Testis (tissue), 3 donors: ENCODE results near the gene CHEK2. TPM values are rescaled to one million over a fixed set of nuclear protein-coding genes. Genes with fewer than 3 reads are reported as not detected.
"Not testable (repeated sequence)": the region's sequence is repeated elsewhere in the genome, so short reads cannot be mapped to it uniquely, and the experiment has no call there.

Source experiments
- DNase-seq: peaks from one replicate; pipeline ENCODE4 v3.0.0-alpha.2; 2019
- H3K27ac ChIP-seq, 2 donors: fragments of 200-600 bp; sonication (generic); one replicate each; pipeline ENCODE4 v1.5.1; 2019
- H3K27me3 ChIP-seq: fragments of 200-600 bp; sonication (generic); one replicate; pipeline ENCODE4 v1.5.1; 2019
- H3K36me3 ChIP-seq: fragments of 200-600 bp; sonication (generic); one replicate; pipeline ENCODE4 v1.5.1; 2017; ENCODE audit warnings: low read depth; ENCODE audit errors: missing control alignments
- H3K4me1 ChIP-seq: fragments of 200-600 bp; sonication (generic); one replicate; pipeline ENCODE4 v1.5.1; 2019
- H3K4me3 ChIP-seq, 2 donors: fragments of 200-600 bp; sonication (generic); one replicate each; pipeline ENCODE4 v1.5.1; 2017 to 2019
- H3K9me3 ChIP-seq: fragments of 200-600 bp; sonication (generic); one replicate; pipeline ENCODE4 v1.5.1; 2017
- CTCF ChIP-seq, 3 experiments: fragments of 450-650 bp in 2 of 3; fragments of 200-600 bp in 1 of 3; sonication (generic) in 1 of 3; IDR thresholded peaks; one replicate each; pipeline ENCODE4 v1.5.1; 2016 to 2019; ENCODE audit warnings: antibody characterized with exemption in 3 of 3, mild to moderate bottlenecking in 2 of 3, moderate library complexity in 1 of 3
- POLR2A ChIP-seq: fragments of 450-650 bp; IDR thresholded peaks from one replicate; pipeline ENCODE4 v1.6.1; 2017; ENCODE audit warnings: antibody characterized with exemption, mild to moderate bottlenecking, moderate library complexity
- WGBS, 2 donors: methylation state at CpG; one replicate each; pipeline ENCODE4 v1.1.5; 2018; 5-methylcytosine and 5-hydroxymethylcytosine counted together
- intact Hi-C: fragments of 100-400 bp; cut with DNase I; formaldehyde crosslinking; loops from one replicate; pipeline ENCODE4 v1.15.1; 2023; ENCODE audit warnings: low total_unique reads
- polyA plus RNA-seq: library from polyadenylated mRNA; stranded (reverse); fragments of 350-450 nt; fragmentation: Illumina TruSeq; extraction: RNeasy Lipid Tissue Mini Kit (QIAGEN cat#74804); gene quantifications from one replicate; pipeline ENCODE4 v1.2.3, GENCODE V29; 2014; ENCODE audit warnings: low read depth, low replicate concordance; ENCODE audit not compliant: insufficient read depth
- total RNA-seq, 2 donors: library from RNA; depleted of rRNA; stranded (reverse); fragments of >200 nt; gene quantifications; one replicate each; pipeline ENCODE4 v1.2.3, GENCODE V29; 2016

CHEK2 gene
- total and polyA plus RNA-seq, 3 donors from 2014 or later, result 13.5 to 28.1 (median 21.3) TPM

- H3K27me3 ChIP-seq, result no peaks in the 10 kb centered on the region
- H3K9me3 ChIP-seq, result no peaks in the 10 kb centered on the region
- H3K4me3 ChIP-seq, result no peak overlapping the region
- TF ChIP-seq POLR2A, result no peak
- no peak for TF ChIP-seq CTCF (IDR thresholded peaks at IDR 0.05)
- DNase-seq, result no peak
- intact Hi-C loops, result no loop called here
- WGBS, 2 donors, result 94 to 96% methylated on average over 10 of the region's 10 CpGs
- no peak overlapping the region for H3K27ac ChIP-seq
- H3K36me3 ChIP-seq, result no peaks in the 10 kb centered on the region
- no peaks in the 10 kb centered on the region for H3K4me1 ChIP-seq
Observed at GRCh38 chr22:28761449-28761755, 19.8 kb upstream of the CHEK2 start.

GRCh38 chr22:28759861-28760560 lies 18.4 kb upstream of the CHEK2 start:
- no peak overlapping the region for H3K4me3 ChIP-seq
- no peaks in the 10 kb centered on the region for H3K9me3 ChIP-seq
- H3K36me3 ChIP-seq, result no peaks in the 10 kb centered on the region
- intact Hi-C loops, result no loop called here
- H3K27me3 ChIP-seq, result no peaks in the 10 kb centered on the region
- no peak overlapping the region for H3K27ac ChIP-seq
- DNase-seq, result no peak
- WGBS, 2 donors, result 57 to 65% methylated on average over 3 of the region's 3 CpGs
- TF ChIP-seq CTCF (IDR thresholded peaks at IDR 0.05), result no peak
- no peak for TF ChIP-seq POLR2A
- no peaks in the 10 kb centered on the region for H3K4me1 ChIP-seq

GRCh38 chr22:28754512-28754911 lies 12.9 kb upstream of the CHEK2 start:
- H3K4me3 ChIP-seq, DNase-seq, H3K4me1 ChIP-seq, H3K9me3 ChIP-seq, H3K36me3 ChIP-seq, intact Hi-C loops, H3K27me3 ChIP-seq, H3K27ac ChIP-seq: not testable (repeated sequence)
- WGBS, 2 donors, result 95 to 97% methylated on average over 3 of the region's 3 CpGs

GRCh38 chr22:28750471-28750881 lies 8.9 kb upstream of the CHEK2 start:
- WGBS, 2 donors, result 85% methylated on average over 6 of the region's 6 CpGs
- Histone ChIP-seq H3K4me3 (no peak overlapping the region), H3K9me3 (no peaks in the 10 kb centered on the region), H3K36me3 (no peaks in the 10 kb centered on the region), H3K27me3 (no peaks in the 10 kb centered on the region), H3K27ac (no peak overlapping the region), H3K4me1 (no peaks in the 10 kb centered on the region)
- intact Hi-C loops, result no loop called here
- TF ChIP-seq CTCF (IDR thresholded peaks at IDR 0.05), result no peak
- TF ChIP-seq POLR2A, result no peak
- DNase-seq, result no peak

GRCh38 chr22:28743852-28744251 lies 2.2 kb upstream of the CHEK2 start:
- intact Hi-C loops, result no loop called here
- Histone ChIP-seq H3K27ac (no peak overlapping the region), H3K27me3 (no peaks in the 10 kb centered on the region), H3K4me3 (no peak overlapping the region), H3K9me3 (no peaks in the 10 kb centered on the region), H3K4me1 (peaks cover 5% of the 10 kb centered on the region), H3K36me3 (no peaks in the 10 kb centered on the region)
- DNase-seq, result no peak
- TF ChIP-seq POLR2A, result no peak
- no peak for TF ChIP-seq CTCF (IDR thresholded peaks at IDR 0.05)
- 90 to 91% methylated on average over 3 of the region's 3 CpGs for WGBS, 2 donors
